ENCODE measurements around the gene PRLR. TPM values are rescaled to one million over a fixed set of nuclear protein-coding genes. Genes with fewer than 3 reads are reported as not detected.

The PRLR gene
- total RNA-seq, 2 donors from 2014 or later: 1.1 to 7.1 TPM

GRCh38 chr5:35031276-35031675, 199.0 kb downstream of the PRLR start:
- no peak overlapping the region for H3K4me3 ChIP-seq
- no peaks in the 10 kb centered on the region for H3K4me1 ChIP-seq (replicated peaks)
- TF ChIP-seq, protein P1, sequence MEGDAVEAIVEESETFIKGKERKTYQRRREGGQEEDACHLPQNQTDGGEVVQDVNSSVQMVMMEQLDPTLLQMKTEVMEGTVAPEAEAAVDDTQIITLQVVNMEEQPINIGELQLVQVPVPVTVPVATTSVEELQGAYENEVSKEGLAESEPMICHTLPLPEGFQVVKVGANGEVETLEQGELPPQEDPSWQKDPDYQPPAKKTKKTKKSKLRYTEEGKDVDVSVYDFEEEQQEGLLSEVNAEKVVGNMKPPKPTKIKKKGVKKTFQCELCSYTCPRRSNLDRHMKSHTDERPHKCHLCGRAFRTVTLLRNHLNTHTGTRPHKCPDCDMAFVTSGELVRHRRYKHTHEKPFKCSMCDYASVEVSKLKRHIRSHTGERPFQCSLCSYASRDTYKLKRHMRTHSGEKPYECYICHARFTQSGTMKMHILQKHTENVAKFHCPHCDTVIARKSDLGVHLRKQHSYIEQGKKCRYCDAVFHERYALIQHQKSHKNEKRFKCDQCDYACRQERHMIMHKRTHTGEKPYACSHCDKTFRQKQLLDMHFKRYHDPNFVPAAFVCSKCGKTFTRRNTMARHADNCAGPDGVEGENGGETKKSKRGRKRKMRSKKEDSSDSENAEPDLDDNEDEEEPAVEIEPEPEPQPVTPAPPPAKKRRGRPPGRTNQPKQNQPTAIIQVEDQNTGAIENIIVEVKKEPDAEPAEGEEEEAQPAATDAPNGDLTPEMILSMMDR (IDR thresholded peaks at IDR 0.05): no peak
- no peak for TF ChIP-seq POLR2A (IDR thresholded peaks at IDR 0.05)
- TF ChIP-seq POLR2AphosphoS5 (IDR thresholded peaks at IDR 0.05): no peak
- no peak overlapping the region for H3K27ac ChIP-seq
- H3K9me3 ChIP-seq: no peaks in the 10 kb centered on the region
- no peaks in the 10 kb centered on the region for H3K36me3 ChIP-seq
- WGBS: 44% methylated on average over 5 of the region's 5 CpGs
- H3K27me3 ChIP-seq (replicated peaks; ENCODE audit: insufficient read depth): no peaks in the 10 kb centered on the region
- intact Hi-C loops (cut with DNase I): no loop called here
- no peak for DNase-seq (ENCODE audit: low spot score)

GRCh38 chr5:35030426-35031100, 199.7 kb downstream of the PRLR start:
- Histone ChIP-seq H3K36me3 (no peaks in the 10 kb centered on the region), H3K4me1 (replicated peaks) (no peaks in the 10 kb centered on the region), H3K27ac (no peak overlapping the region), H3K4me3 (no peak overlapping the region), H3K27me3 (replicated peaks; ENCODE audit: insufficient read depth) (no peaks in the 10 kb centered on the region), H3K9me3 (no peaks in the 10 kb centered on the region)
- WGBS: 78% methylated on average over 10 of the region's 10 CpGs
- no peak for DNase-seq (ENCODE audit: low spot score)
- TF ChIP-seq POLR2A (IDR thresholded peaks at IDR 0.05): no peak
- TF ChIP-seq, protein P1 (IDR thresholded peaks at IDR 0.05): no peak
- no peak for TF ChIP-seq POLR2AphosphoS5 (IDR thresholded peaks at IDR 0.05)
- intact Hi-C loops (cut with DNase I): no loop called here

DNA sequence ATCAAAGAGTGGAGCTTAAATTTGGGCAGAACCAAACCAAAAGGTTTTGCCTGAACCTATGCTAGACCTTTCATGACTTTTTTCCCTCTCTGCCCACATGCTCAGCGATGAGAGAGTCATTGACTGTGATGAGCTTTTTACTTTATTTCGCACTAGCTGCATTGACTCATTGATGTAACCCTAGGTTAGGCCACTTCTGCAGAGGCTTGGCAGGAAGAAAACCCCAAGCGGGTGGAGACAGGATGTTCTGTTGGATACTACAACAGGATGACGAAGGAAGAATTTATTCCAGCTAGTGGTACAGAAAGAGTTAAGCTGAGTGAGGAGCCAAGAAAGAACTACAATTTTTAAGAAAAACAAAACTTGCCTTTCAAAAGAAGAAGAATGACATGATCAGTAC, 201.0 kb downstream of the PRLR start:
- intact Hi-C loops (cut with DNase I): no loop called here
- 65% methylated on average over 4 of the region's 4 CpGs for WGBS
- TF ChIP-seq POLR2AphosphoS5 (IDR thresholded peaks at IDR 0.05) (no peak), POLR2A (IDR thresholded peaks at IDR 0.05) (no peak)
- TF ChIP-seq, protein P1 (IDR thresholded peaks at IDR 0.05): no peak
- Histone ChIP-seq H3K27me3 (replicated peaks; ENCODE audit: insufficient read depth) (no peaks in the 10 kb centered on the region), H3K9me3 (no peaks in the 10 kb centered on the region), H3K36me3 (no peaks in the 10 kb centered on the region), H3K4me1 (replicated peaks) (no peaks in the 10 kb centered on the region), H3K4me3 (no peak overlapping the region), H3K27ac (no peak overlapping the region)
- no peak for DNase-seq (ENCODE audit: low spot score)

- no peak for DNase-seq (ENCODE audit: low spot score)
- WGBS: 42% methylated on average over 5 of the region's 5 CpGs
- intact Hi-C loops (cut with DNase I): no loop called here
- H3K4me1 ChIP-seq (replicated peaks): no peaks in the 10 kb centered on the region
- H3K4me3 ChIP-seq: no peak overlapping the region
- no peaks in the 10 kb centered on the region for H3K36me3 ChIP-seq
- H3K27me3 ChIP-seq (replicated peaks; ENCODE audit: insufficient read depth): no peaks in the 10 kb centered on the region
- TF ChIP-seq POLR2A (IDR thresholded peaks at IDR 0.05) (no peak), POLR2AphosphoS5 (IDR thresholded peaks at IDR 0.05) (no peak)
- TF ChIP-seq, protein P1 (IDR thresholded peaks at IDR 0.05): no peak
- H3K9me3 ChIP-seq: no peaks in the 10 kb centered on the region
- no peak overlapping the region for H3K27ac ChIP-seq
Measured at GRCh38 chr5:35026941-35027340, 203.3 kb downstream of the PRLR start.

DNA sequence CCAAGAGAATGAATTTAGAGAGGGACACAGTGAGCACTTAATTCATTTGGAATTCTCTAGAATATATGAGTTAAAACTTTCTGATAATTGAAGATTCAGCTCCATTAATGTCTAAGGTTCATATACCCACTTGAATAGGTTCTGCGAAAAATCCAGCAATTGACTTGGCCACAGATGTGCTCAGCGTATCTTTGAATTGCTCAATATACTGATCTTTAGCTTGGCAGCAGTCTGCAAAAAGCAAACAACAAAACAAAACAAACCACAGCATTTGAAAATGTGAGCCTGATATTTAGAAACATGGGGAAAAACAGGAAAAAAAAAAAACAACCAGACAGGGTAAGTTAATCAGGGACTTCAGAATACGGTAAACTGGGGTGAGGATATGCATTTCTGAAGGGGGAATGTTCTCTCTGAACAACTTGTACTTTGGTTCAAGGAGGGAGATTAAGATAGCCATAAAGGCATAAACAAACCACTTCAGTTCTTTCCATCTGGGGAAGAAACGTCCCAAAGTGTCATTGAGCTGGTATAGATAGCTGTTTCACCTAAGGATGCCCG, 203.9 kb downstream of the PRLR start:
- DNase-seq (ENCODE audit: low spot score): no peak
- H3K9me3 ChIP-seq: no peaks in the 10 kb centered on the region
- TF ChIP-seq, protein P1 (IDR thresholded peaks at IDR 0.05): no peak
- TF ChIP-seq POLR2AphosphoS5 (IDR thresholded peaks at IDR 0.05) (no peak), POLR2A (IDR thresholded peaks at IDR 0.05) (no peak)
- no peaks in the 10 kb centered on the region for H3K36me3 ChIP-seq
- WGBS: 49% methylated on average over 5 of the region's 5 CpGs
- H3K27me3 ChIP-seq (replicated peaks; ENCODE audit: insufficient read depth): no peaks in the 10 kb centered on the region
- no peak overlapping the region for H3K4me3 ChIP-seq
- H3K4me1 ChIP-seq (replicated peaks): no peaks in the 10 kb centered on the region
- intact Hi-C loops (cut with DNase I): no loop called here
- H3K27ac ChIP-seq: no peak overlapping the region

Data from prostate gland (tissue), 2 donors.